ENCODE measurements around the gene AHNAK2.

The AHNAK2 gene

DNA sequence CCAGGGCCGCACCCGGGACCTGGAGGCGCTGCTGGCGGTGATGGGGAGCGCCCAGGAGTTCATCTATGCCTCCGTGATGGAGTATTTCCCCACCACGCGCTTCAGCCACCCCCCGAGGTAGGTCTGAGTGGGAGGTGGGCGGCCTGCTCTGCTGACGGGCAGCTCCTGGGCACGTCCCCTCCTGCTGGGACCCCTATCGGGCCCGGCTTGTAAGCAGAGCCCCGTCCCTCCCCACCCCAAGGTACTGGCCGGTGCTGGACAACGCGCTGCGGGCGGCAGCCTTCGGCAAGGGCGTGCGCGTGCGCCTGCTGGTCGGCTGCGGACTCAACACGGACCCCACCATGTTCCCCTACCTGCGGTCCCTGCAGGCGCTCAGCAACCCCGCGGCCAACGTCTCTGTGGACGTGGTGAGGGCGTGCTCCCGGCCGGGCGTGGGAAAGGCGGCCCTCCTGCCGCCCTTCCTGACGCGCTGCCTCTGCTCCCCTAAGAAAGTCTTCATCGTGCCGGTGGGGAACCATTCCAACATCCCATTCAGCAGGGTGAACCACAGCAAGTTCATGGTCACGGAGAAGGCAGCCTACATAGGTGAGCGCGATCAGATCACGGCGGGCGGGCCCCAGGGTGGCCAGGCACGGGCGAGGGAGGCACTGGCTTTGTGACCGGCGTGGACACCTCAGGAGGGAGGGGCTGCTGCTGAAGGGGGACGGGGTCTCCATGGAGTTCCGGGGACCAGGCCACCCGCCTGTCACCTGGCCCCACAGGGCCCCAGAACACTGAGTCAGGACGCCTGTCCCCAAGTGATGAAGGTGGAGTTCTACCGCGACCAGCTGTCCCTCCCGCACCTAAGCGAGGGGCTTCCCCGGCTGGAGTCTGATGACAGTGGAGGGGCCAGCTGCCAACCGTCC, 46.2 kb downstream of the AHNAK2 start:
- peaks cover 4% of the 10 kb centered on the region for H3K27me3 ChIP-seq (ENCODE audit: control insufficient read depth, insufficient read depth, low read length)

GRCh38 chr14:104931304-104931770, 46.8 kb downstream of the AHNAK2 start:
- Histone ChIP-seq H3K27me3 (ENCODE audit: control insufficient read depth, insufficient read depth, low read length) (peaks cover 4% of the 10 kb centered on the region), H3K27ac (ENCODE audit: low read depth, low read length) (no peak overlapping the region), H3K36me3 (ENCODE audit: control insufficient read depth, insufficient read depth, low read length) (no peaks in the 10 kb centered on the region), H3K4me1 (ENCODE audit: control insufficient read depth, insufficient read depth, low read length) (no peaks in the 10 kb centered on the region), H3K9ac (ENCODE audit: low read length) (no peak overlapping the region), H3K4me3 (ENCODE audit: low read length) (no peak overlapping the region)

More for the DNA sequence above, 46.2 kb downstream of the AHNAK2 start:
- H3K4me1 ChIP-seq (ENCODE audit: control insufficient read depth, insufficient read depth, low read length) = no peaks in the 10 kb centered on the region
- no peak overlapping the region for H3K9ac ChIP-seq (ENCODE audit: low read length)
- peak overlapping the region; percentile 15 for H3K27ac ChIP-seq (ENCODE audit: low read depth, low read length)
- H3K4me3 ChIP-seq (ENCODE audit: low read length) = peak overlapping the region; percentile 5
- no peaks in the 10 kb centered on the region for H3K36me3 ChIP-seq (ENCODE audit: control insufficient read depth, insufficient read depth, low read length)

DNA sequence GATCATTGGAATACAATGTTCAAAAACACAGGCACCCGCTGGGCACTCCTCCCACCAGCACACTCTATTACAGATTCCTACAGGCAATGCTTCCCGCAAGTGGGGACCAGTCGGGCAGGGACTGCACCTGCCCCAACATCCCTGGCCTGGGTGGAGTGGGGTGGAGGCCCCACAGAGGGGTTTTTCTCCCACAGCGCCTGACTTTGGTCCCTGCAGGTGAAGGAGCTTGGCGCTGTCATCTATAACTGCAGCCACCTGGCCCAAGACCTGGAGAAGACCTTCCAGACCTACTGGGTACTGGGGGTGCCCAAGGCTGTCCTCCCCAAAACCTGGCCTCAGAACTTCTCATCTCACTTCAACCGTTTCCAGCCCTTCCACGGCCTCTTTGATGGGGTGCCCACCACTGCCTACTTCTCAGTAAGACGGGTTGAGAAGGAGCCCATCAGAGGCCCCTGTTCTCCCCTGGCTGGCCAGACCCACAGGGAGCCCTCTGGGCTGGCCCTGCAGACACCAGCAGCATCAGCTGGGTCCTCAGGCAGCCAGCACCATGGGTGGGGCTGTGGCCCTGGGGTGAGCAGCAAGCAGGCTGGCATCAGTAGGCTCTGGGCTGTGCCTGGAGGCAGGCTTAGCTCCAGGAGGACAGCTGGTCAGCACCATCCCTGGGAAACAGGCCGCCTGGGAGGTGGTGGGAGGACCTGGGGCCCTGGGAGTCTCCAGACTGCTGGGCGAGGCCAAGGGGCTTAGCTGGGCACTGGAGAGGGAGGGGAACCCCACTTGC, 47.5 kb downstream of the AHNAK2 start:
- Histone ChIP-seq H3K9ac (ENCODE audit: low read length) (no peak overlapping the region), H3K27me3 (ENCODE audit: control insufficient read depth, insufficient read depth, low read length) (peaks cover 4% of the 10 kb centered on the region), H3K4me3 (ENCODE audit: low read length) (no peak overlapping the region), H3K36me3 (ENCODE audit: control insufficient read depth, insufficient read depth, low read length) (no peaks in the 10 kb centered on the region), H3K27ac (ENCODE audit: low read depth, low read length) (no peak overlapping the region), H3K4me1 (ENCODE audit: control insufficient read depth, insufficient read depth, low read length) (no peaks in the 10 kb centered on the region)

DNA sequence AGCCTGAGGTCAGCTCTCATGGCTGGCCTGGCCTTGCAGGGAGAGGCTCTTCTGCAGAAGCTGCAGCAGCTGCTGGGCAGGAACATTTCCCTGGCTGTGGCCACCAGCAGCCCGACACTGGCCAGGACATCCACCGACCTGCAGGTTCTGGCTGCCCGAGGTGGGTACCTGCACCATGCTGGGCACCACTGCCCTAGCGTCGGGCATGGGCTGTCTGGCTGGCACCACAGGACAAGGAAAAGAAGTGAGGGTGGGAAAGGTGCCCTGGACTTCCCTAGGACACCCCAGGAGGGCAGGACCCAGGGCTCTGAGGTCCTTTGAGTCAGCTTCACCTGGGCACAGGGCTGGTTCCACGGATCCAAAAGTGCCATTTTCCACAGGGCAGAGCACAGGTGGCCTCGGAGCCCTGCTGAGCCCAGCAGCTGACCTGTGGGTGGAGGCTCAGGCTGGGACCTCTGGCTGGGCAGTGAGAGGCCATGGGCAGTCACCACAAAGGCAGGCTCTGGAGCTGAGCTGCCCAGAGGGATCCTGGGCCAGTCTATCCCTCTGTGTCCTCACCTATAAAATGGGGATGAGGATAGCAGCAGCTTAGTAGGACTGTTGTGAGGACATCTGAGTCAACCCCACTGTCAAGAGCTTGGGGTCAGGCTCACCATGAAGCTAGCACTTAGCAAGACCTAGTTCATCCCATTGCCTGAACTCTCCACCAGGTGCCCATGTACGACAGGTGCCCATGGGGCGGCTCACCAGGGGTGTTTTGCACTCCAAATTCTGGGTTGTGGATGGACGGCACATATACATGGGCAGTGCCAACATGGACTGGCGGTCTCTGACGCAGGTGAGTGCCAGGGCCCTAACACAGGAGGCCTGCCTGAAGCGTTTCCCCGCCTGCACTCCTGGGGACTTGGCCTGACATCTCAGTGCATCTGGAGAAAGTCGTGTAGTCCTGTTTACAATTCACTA, 48.6 kb downstream of the AHNAK2 start:
- H3K36me3 ChIP-seq (ENCODE audit: control insufficient read depth, insufficient read depth, low read length) = no peaks in the 10 kb centered on the region
- no peak overlapping the region for H3K4me3 ChIP-seq (ENCODE audit: low read length)
- H3K4me1 ChIP-seq (ENCODE audit: control insufficient read depth, insufficient read depth, low read length) = no peaks in the 10 kb centered on the region
- H3K9ac ChIP-seq (ENCODE audit: low read length) = no peak overlapping the region
- peaks cover 4% of the 10 kb centered on the region for H3K27me3 ChIP-seq (ENCODE audit: control insufficient read depth, insufficient read depth, low read length)
- no peak overlapping the region for H3K27ac ChIP-seq (ENCODE audit: low read depth, low read length)

GRCh38 chr14:104928391-104929133, 49.6 kb downstream of the AHNAK2 start:
- no peaks in the 10 kb centered on the region for H3K4me1 ChIP-seq (ENCODE audit: control insufficient read depth, insufficient read depth, low read length)
- no peak overlapping the region for H3K4me3 ChIP-seq (ENCODE audit: low read length)
- no peak overlapping the region for H3K9ac ChIP-seq (ENCODE audit: low read length)
- no peaks in the 10 kb centered on the region for H3K36me3 ChIP-seq (ENCODE audit: control insufficient read depth, insufficient read depth, low read length)
- no peak overlapping the region for H3K27ac ChIP-seq (ENCODE audit: low read depth, low read length)
- no peaks in the 10 kb centered on the region for H3K27me3 ChIP-seq (ENCODE audit: control insufficient read depth, insufficient read depth, low read length)

DNA sequence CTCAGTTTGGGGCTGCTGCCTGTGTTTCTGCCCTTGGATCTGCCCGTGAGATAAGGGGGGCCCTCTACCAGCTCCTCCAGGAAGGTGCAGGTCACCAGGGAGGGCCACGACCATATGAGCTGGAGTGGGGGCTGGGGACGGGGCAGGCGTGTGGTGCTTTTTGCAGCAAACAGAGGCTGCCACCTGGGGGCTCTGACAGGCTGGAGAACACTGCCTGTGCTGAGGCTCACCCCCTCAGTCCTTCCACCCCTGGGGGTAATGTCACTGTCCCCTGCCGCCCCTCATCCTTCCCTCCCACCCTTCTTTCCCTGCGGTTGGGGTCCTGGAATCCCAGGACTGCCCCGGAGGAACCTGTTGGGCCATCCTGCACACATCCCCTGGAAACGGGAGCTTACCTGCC, 50.3 kb downstream of the AHNAK2 start:
- H3K4me3 ChIP-seq (ENCODE audit: low read length) = no peak overlapping the region
- no peaks in the 10 kb centered on the region for H3K36me3 ChIP-seq (ENCODE audit: control insufficient read depth, insufficient read depth, low read length)
- H3K27ac ChIP-seq (ENCODE audit: low read depth, low read length) = no peak overlapping the region
- no peak overlapping the region for H3K9ac ChIP-seq (ENCODE audit: low read length)
- H3K27me3 ChIP-seq (ENCODE audit: control insufficient read depth, insufficient read depth, low read length) = no peaks in the 10 kb centered on the region
- H3K4me1 ChIP-seq (ENCODE audit: control insufficient read depth, insufficient read depth, low read length) = no peaks in the 10 kb centered on the region

DNA sequence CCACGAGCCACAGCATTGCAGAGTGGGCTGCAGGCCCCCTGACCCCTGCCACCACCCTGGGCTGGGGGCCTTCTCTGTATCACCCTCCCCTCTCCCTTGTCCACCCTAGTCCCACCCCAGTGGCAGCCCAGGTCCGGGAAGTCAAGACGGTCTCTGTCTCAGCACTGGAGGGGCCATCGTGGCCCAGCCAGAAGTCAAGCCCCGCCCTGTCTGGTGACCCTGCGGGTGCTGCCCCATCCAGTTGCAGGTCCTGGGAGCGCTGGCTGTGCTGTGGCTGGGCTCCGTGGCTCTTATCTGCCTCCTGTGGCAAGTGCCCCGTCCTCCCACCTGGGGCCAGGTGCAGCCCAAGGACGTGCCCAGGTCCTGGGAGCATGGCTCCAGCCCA, 50.8 kb downstream of the AHNAK2 start:
- H3K36me3 ChIP-seq (ENCODE audit: control insufficient read depth, insufficient read depth, low read length) = no peaks in the 10 kb centered on the region
- H3K27ac ChIP-seq (ENCODE audit: low read depth, low read length) = no peak overlapping the region
- H3K4me1 ChIP-seq (ENCODE audit: control insufficient read depth, insufficient read depth, low read length) = no peaks in the 10 kb centered on the region
- H3K4me3 ChIP-seq (ENCODE audit: low read length) = no peak overlapping the region
- H3K9ac ChIP-seq (ENCODE audit: low read length) = no peak overlapping the region
- H3K27me3 ChIP-seq (ENCODE audit: control insufficient read depth, insufficient read depth, low read length) = no peaks in the 10 kb centered on the region

GRCh38 chr14:104926619-104927431, 51.3 kb downstream of the AHNAK2 start:
- no peak overlapping the region for H3K4me3 ChIP-seq (ENCODE audit: low read length)
- no peaks in the 10 kb centered on the region for H3K36me3 ChIP-seq (ENCODE audit: control insufficient read depth, insufficient read depth, low read length)
- H3K9ac ChIP-seq (ENCODE audit: low read length) = no peak overlapping the region
- no peaks in the 10 kb centered on the region for H3K4me1 ChIP-seq (ENCODE audit: control insufficient read depth, insufficient read depth, low read length)
- no peak overlapping the region for H3K27ac ChIP-seq (ENCODE audit: low read depth, low read length)
- H3K27me3 ChIP-seq (ENCODE audit: control insufficient read depth, insufficient read depth, low read length) = no peaks in the 10 kb centered on the region

DNA sequence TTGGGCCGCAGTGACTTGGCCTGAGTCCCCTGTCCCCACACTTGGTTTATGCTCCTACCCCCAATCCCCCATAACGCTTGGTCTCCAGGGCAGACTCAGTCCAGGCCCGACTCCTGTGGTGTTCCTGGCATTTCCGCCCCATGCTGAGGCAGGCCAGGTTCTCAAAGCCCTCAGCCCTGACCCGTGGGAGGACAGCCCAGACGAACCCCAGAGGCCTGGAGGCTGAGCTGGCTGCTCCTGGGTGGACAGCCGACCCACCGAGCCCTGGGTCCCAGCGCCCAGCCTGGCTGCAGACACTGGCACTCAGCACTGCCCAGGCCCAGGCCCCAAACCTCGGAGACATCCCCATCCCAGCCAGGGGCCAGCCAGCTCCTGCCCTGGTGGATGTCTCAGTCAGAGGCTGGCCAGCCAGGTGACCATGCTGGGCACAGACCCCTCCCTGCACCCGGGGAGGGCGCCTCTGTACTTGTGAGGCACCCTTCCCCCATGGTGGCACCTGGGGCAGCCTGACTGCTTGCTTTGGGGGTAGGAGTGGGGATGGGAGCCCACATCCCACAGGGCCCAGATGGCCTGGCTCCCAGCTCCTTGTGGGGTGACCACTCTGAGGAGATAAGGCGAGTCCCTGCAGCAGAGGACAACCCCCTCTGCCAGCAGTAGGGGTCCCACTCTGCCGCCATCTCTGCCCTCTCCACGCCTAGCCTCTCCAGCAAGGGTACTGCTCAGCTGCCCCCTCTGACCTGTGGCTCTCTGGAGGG, 52.1 kb downstream of the AHNAK2 start:
- H3K27ac ChIP-seq (ENCODE audit: low read depth, low read length) = no peak overlapping the region
- no peaks in the 10 kb centered on the region for H3K27me3 ChIP-seq (ENCODE audit: control insufficient read depth, insufficient read depth, low read length)
- no peak overlapping the region for H3K9ac ChIP-seq (ENCODE audit: low read length)
- no peak overlapping the region for H3K4me3 ChIP-seq (ENCODE audit: low read length)
- H3K4me1 ChIP-seq (ENCODE audit: control insufficient read depth, insufficient read depth, low read length) = no peaks in the 10 kb centered on the region
- no peaks in the 10 kb centered on the region for H3K36me3 ChIP-seq (ENCODE audit: control insufficient read depth, insufficient read depth, low read length)

GRCh38 chr14:104925214-104925854, 52.8 kb downstream of the AHNAK2 start:
- no peak overlapping the region for H3K27ac ChIP-seq (ENCODE audit: low read depth, low read length)
- no peaks in the 10 kb centered on the region for H3K36me3 ChIP-seq (ENCODE audit: control insufficient read depth, insufficient read depth, low read length)
- no peaks in the 10 kb centered on the region for H3K4me1 ChIP-seq (ENCODE audit: control insufficient read depth, insufficient read depth, low read length)
- no peak overlapping the region for H3K9ac ChIP-seq (ENCODE audit: low read length)
- peak overlapping the region; percentile 15 for H3K4me3 ChIP-seq (ENCODE audit: low read length)
- H3K27me3 ChIP-seq (ENCODE audit: control insufficient read depth, insufficient read depth, low read length) = no peaks in the 10 kb centered on the region
